Measurements from ENCODE around the gene MTERF1. TPM values are rescaled to one million over a fixed set of nuclear protein-coding genes. Genes with fewer than 3 reads are reported as not detected.

MTERF1 gene
- total and polyA plus RNA-seq, 2 of the 13 experiments (the other 11 are each of a cell fraction or from before 2014, with no cell fraction given): 5.5 to 19.3 TPM

GRCh38 chr7:91912494-91912893 lies 32.0 kb upstream of the MTERF1 start:
- Histone ChIP-seq H3K4me3 (replicated peaks in 1 of 3; ENCODE audit: insufficient read depth in 1 of 3, low read depth in 2 of 3, low read length in 3 of 3) (no peak overlapping the region), H2AFZ (ENCODE audit: low read length) (no peak overlapping the region), H3K36me3 (replicated peaks in 1 of 2; ENCODE audit: control insufficient read depth in 1 of 2, insufficient read depth in 2 of 2, low read length in 2 of 2) (no peaks in the 10 kb centered on the region), H3K9me3 (ENCODE audit: low read length) (no peaks in the 10 kb centered on the region), H3K79me2 (ENCODE audit: insufficient read depth, low read length) (no peaks in the 10 kb centered on the region), H3K4me2 (ENCODE audit: low read depth, low read length) (no peak overlapping the region), H3K27me3 (ENCODE audit: control insufficient read depth in 1 of 2, insufficient read depth in 2 of 2, low read length in 2 of 2) (no peaks in the 10 kb centered on the region), H3K4me1 (ENCODE audit: insufficient read depth, low read length) (no peaks in the 10 kb centered on the region), H3K27ac (ENCODE audit: extremely low read length, insufficient read depth, low read length) (no peak overlapping the region), H4K20me1 (ENCODE audit: insufficient read depth, low read length) (no peaks in the 10 kb centered on the region), H3K9ac (ENCODE audit: insufficient read depth, low read depth, low read length) (no peak overlapping the region)
- ChIA-PET CTCF (ENCODE audit: low intra/inter-chr PET ratio, low total read pairs) (no interaction called here), POLR2A (no interaction called here)
- BruUV-seq (replicated peaks): no TSS peak
- in situ Hi-C loops (cut with HindIII; ENCODE audit: extremely low pct_ligation_motif_present, low pct_unique_long_range_greater_than_20kb): no loop called here
- intact Hi-C loops (cut with micrococcal nuclease; ENCODE audit: unreplicated experiment): no loop called here
- FAIRE-seq (no peak), ATAC-seq (no peak), DNase-seq (ENCODE audit: low spot score) (no peak)
- no peak for TF ChIP-seq ARNT (IDR thresholded peaks at IDR 0.05)
- TF ChIP-seq E2F1 (CRISPR knock-in tag; IDR thresholded peaks at IDR 0.05): no peak
- TF ChIP-seq KDM3A (CRISPR knock-in tag; IDR thresholded peaks at IDR 0.05; ENCODE audit: low read depth): no peak
- TF ChIP-seq GMEB1 (CRISPR knock-in tag; IDR thresholded peaks at IDR 0.05; ENCODE audit: borderline replicate concordance): no peak
- TF ChIP-seq RARA (CRISPR knock-in tag; IDR thresholded peaks at IDR 0.05): no peak
- TF ChIP-seq ELK4 (CRISPR knock-in tag; IDR thresholded peaks at IDR 0.05; ENCODE audit: borderline replicate concordance): no peak
- TF ChIP-seq ZNF879 (CRISPR knock-in tag; IDR thresholded peaks at IDR 0.05): no peak
